H1 (cell line): Measurements from ENCODE around the gene NKAIN4. TPM values are rescaled to one million over a fixed set of nuclear protein-coding genes. Genes with fewer than 3 reads are reported as not detected.

ENCODE experiments used
- CTCF ChIA-PET: fragments of 300-600 bp; sonication (Branson Sonifier 250); formaldehyde crosslinking; loops from one replicate; lab custom pipeline; 2021; ENCODE audit not compliant: partially characterized antibody; lab: Charles Lee
- POLR2A ChIA-PET: fragments of 300-600 bp; sonication (Branson Sonifier 250); formaldehyde crosslinking; loops from one replicate; lab custom pipeline; 2021; ENCODE audit warnings: inconsistent platforms; ENCODE audit not compliant: partially characterized antibody; lab: Charles Lee
- DNase-seq, 2 experiments: peaks; one replicate each; pipeline versions ENCODE4 v3.0.0 to v3.0.0-alpha.2; 2010 to 2022; ENCODE audit warnings: low spot score in 2 of 2, low read depth in 1 of 2, mixed read lengths in 1 of 2
- FAIRE-seq: peaks from 2 replicates; lab custom pipeline; 2011; peaks lifted over from hg19 to GRCh38; lab: Jason Lieb, UNC
- H2AFZ ChIP-seq: 2 replicates; pipeline ENCODE4 v1.8.1; 2012; ENCODE audit warnings: low read length, inconsistent platforms
- H2AK5ac ChIP-seq: 2 replicates; pipeline ENCODE4 v1.6.1; 2013; ENCODE audit warnings: low read depth, low read length
- H2BK120ac ChIP-seq: replicated peaks from 2 replicates; pipeline ENCODE3; 2013; ENCODE audit warnings: low read depth, low read length, inconsistent platforms
- H2BK12ac ChIP-seq: 2 replicates; pipeline ENCODE4 v1.6.1; 2013; ENCODE audit warnings: low read depth, low read length
- H2BK15ac ChIP-seq: 2 replicates; pipeline ENCODE4 v1.6.1; 2013; ENCODE audit warnings: low read length
- H2BK20ac ChIP-seq: 2 replicates; pipeline ENCODE4 v1.6.1; 2013; ENCODE audit warnings: low read length
- H2BK5ac ChIP-seq: 2 replicates; pipeline ENCODE4 v1.6.1; 2013; ENCODE audit warnings: low read depth, low read length
- H3K14ac ChIP-seq: 2 replicates; pipeline ENCODE4 v1.6.1; 2013; ENCODE audit warnings: inconsistent platforms; ENCODE audit not compliant: insufficient read length
- H3K18ac ChIP-seq: 2 replicates; pipeline ENCODE4 v1.6.1; 2013; ENCODE audit warnings: low read length; ENCODE audit errors: extremely low read depth
- H3K23ac ChIP-seq: 2 replicates; pipeline ENCODE4 v1.6.1; 2013; ENCODE audit warnings: inconsistent platforms; ENCODE audit not compliant: insufficient read length
- H3K23me2 ChIP-seq: 2 replicates; pipeline ENCODE4 v1.6.1; 2013; ENCODE audit warnings: low read depth, low read length
- H3K27ac ChIP-seq: 2 replicates; pipeline ENCODE4 v1.6.1; 2011; ENCODE audit warnings: low read depth, low read length, inconsistent platforms
- H3K27me3 ChIP-seq, 4 experiments: replicated peaks in 1 of 4; 1 replicate in 1 of 4; 2 replicates in 3 of 4; pipeline versions ENCODE4 v1.6.1 to v1.8.1; 2011 to 2013; ENCODE audit warnings: low read length in 3 of 4, mild to moderate bottlenecking in 3 of 4, inconsistent platforms in 2 of 4, mixed read lengths in 2 of 4, moderate library complexity in 1 of 4; ENCODE audit not compliant: control insufficient read depth in 3 of 4, insufficient read depth in 3 of 4; ENCODE audit errors: extremely low read depth in 1 of 4
- H3K36me3 ChIP-seq, 4 experiments: 2 replicates each; pipeline versions ENCODE4 v1.6.1 to v1.8.1; 2011 to 2013; ENCODE audit warnings: mild to moderate bottlenecking in 4 of 4, low read length in 3 of 4, moderate library complexity in 2 of 4, control low read depth in 1 of 4, inconsistent platforms in 1 of 4; ENCODE audit not compliant: insufficient read depth in 4 of 4, control insufficient read depth in 2 of 4
- H3K4ac ChIP-seq: replicated peaks from 2 replicates; pipeline ENCODE3; 2013; ENCODE audit warnings: low read length, low read depth, mixed read lengths, inconsistent platforms; ENCODE audit not compliant: insufficient read length
- H3K4me1 ChIP-seq, 4 experiments: replicated peaks in 1 of 4; 1 replicate in 1 of 4; 2 replicates in 3 of 4; pipeline versions ENCODE4 v1.6.1 to v1.8.1; 2011 to 2013; ENCODE audit warnings: low read length in 3 of 4, inconsistent platforms in 2 of 4, mixed read lengths in 1 of 4; ENCODE audit not compliant: insufficient read depth in 4 of 4, control insufficient read depth in 3 of 4
- H3K4me2 ChIP-seq, 2 experiments: 2 replicates each; pipeline versions ENCODE4 v1.6.1 to v1.8.1; 2011 to 2013; ENCODE audit warnings: low read depth in 2 of 2, low read length in 2 of 2, control low read depth in 1 of 2, inconsistent platforms in 1 of 2, mild to moderate bottlenecking in 1 of 2; ENCODE audit not compliant: insufficient read depth in 1 of 2
- H3K4me3 ChIP-seq, 4 experiments: fragments of 200-600, 300-600 bp in 1 of 4; sonication (generic), shearing (Covaris generic), sonication (Bioruptor Twin) in 1 of 4; 2 replicates each; pipeline versions ENCODE4 v1.5.1 to v1.8.1; 2011 to 2016; ENCODE audit warnings: low read length in 4 of 4, low read depth in 3 of 4, control low read depth in 2 of 4, inconsistent platforms in 2 of 4, mild to moderate bottlenecking in 2 of 4, mixed read lengths in 1 of 4, moderate library complexity in 1 of 4; ENCODE audit not compliant: insufficient read depth in 2 of 4; ENCODE audit errors: extremely low read depth in 1 of 4
- H3K56ac ChIP-seq: replicated peaks from 2 replicates; pipeline ENCODE3; 2013; ENCODE audit warnings: low read depth, mild to moderate bottlenecking, mixed read lengths, low read length, inconsistent platforms; ENCODE audit not compliant: insufficient read length
- H3K79me1 ChIP-seq: 2 replicates; pipeline ENCODE4 v1.6.1; 2013; ENCODE audit warnings: low read depth, low read length, control low read depth
- H3K79me2 ChIP-seq, 2 experiments: 2 replicates each; pipeline versions ENCODE4 v1.6.1 to v1.8.1; 2012 to 2013; ENCODE audit warnings: low read length in 2 of 2, mild to moderate bottlenecking in 2 of 2, inconsistent platforms in 1 of 2; ENCODE audit not compliant: insufficient read depth in 2 of 2, control insufficient read depth in 1 of 2
- H3K9ac ChIP-seq, 4 experiments: replicated peaks in 1 of 4; 1 replicate in 1 of 4; 2 replicates in 3 of 4; pipeline versions ENCODE4 v1.6.1 to v1.8.1; 2011 to 2013; ENCODE audit warnings: low read depth in 3 of 4, low read length in 3 of 4, control low read depth in 2 of 4, mild to moderate bottlenecking in 2 of 4, moderate library complexity in 2 of 4, inconsistent platforms in 1 of 4; ENCODE audit errors: extremely low read depth in 1 of 4
- H3K9me3 ChIP-seq, 2 experiments: 2 replicates each; pipeline versions ENCODE4 v1.6.1 to v1.8.1; 2012 to 2013; ENCODE audit warnings: mild to moderate bottlenecking in 2 of 2, moderate library complexity in 2 of 2, control low read depth in 1 of 2, inconsistent platforms in 1 of 2, low read depth in 1 of 2, low read length in 1 of 2, mixed read lengths in 1 of 2; ENCODE audit not compliant: insufficient read depth in 2 of 2
- H4K20me1 ChIP-seq, 2 experiments: replicated peaks in 1 of 2; 2 replicates each; pipeline versions ENCODE3 to v1.8.1; 2011 to 2013; ENCODE audit warnings: inconsistent platforms in 2 of 2, low read length in 2 of 2, mild to moderate bottlenecking in 1 of 2; ENCODE audit not compliant: insufficient read depth in 2 of 2, control insufficient read depth in 1 of 2
- H4K5ac ChIP-seq: 2 replicates; pipeline ENCODE4 v1.6.1; 2013; ENCODE audit warnings: low read length, low read depth, mixed read lengths, inconsistent platforms; ENCODE audit not compliant: insufficient read length
- H4K8ac ChIP-seq: 2 replicates; pipeline ENCODE4 v1.8.0; 2013; ENCODE audit warnings: mild to moderate bottlenecking, moderate library complexity, low read length, inconsistent platforms; ENCODE audit not compliant: insufficient read depth; ENCODE audit errors: extremely low read depth
- H4K91ac ChIP-seq: replicated peaks from 2 replicates; pipeline ENCODE3; 2013; ENCODE audit warnings: low read length, mixed read lengths, inconsistent platforms; ENCODE audit not compliant: insufficient read length
- CTBP2 ChIP-seq: IDR thresholded peaks from 2 replicates; pipeline ENCODE4 v1.7.0; 2011; ENCODE audit warnings: borderline replicate concordance, mild to moderate bottlenecking, moderate library complexity, mixed read lengths, low read length; ENCODE audit not compliant: insufficient read depth, insufficient read length
- EZH2 ChIP-seq: fragments of 200-600 bp; sonication (generic); IDR thresholded peaks from 2 replicates; pipeline ENCODE4 v1.7.1; 2012; ENCODE audit warnings: low read depth, mild to moderate bottlenecking, moderate library complexity, low read length, inconsistent platforms; ENCODE audit not compliant: severe bottlenecking
- FOSL1 ChIP-seq: IDR thresholded peaks from 2 replicates; pipeline ENCODE4 v1.6.1; 2011; ENCODE audit warnings: mild to moderate bottlenecking, low read depth, low read length, moderate library complexity; ENCODE audit not compliant: insufficient read depth
- MAFK ChIP-seq: IDR thresholded peaks from 2 replicates; pipeline ENCODE4 v1.6.1; 2012; ENCODE audit warnings: low read depth, mild to moderate bottlenecking, improper control_type of control experiment, low read length
- POLR2AphosphoS5 ChIP-seq: IDR thresholded peaks from 2 replicates; pipeline ENCODE4 v1.6.1; 2011; ENCODE audit warnings: low read depth, low read length
- TCF12 ChIP-seq: IDR thresholded peaks from 2 replicates; pipeline ENCODE4 v1.6.1; 2011; ENCODE audit warnings: low read depth, mild to moderate bottlenecking, low read length
- TEAD4 ChIP-seq: IDR thresholded peaks from 2 replicates; pipeline ENCODE4 v1.6.1; 2012; ENCODE audit warnings: low read depth, low read length, inconsistent platforms, mixed read lengths
- WGBS, 2 experiments: shearing (Covaris generic) in 1 of 2; methylation state at CpG; one replicate each; pipeline versions ENCODE4 v1.1.6 to v1.1.7; 2013 to 2015; ENCODE audit warnings: low lambda C conversion rate in 2 of 2, mixed read lengths in 2 of 2, inconsistent platforms in 1 of 2, low coverage in 1 of 2, missing lambda C conversion rate in 1 of 2; ENCODE audit not compliant: insufficient replicate concordance in 2 of 2, insufficient coverage in 1 of 2, insufficient read length in 1 of 2; ENCODE audit errors: extremely low coverage in 1 of 2, missing lambda C conversion rate in 1 of 2; 5-methylcytosine and 5-hydroxymethylcytosine counted together
- polyA plus RNA-seq, 7 experiments: library from polyadenylated mRNA; depleted of rRNA in 3 of 7; stranded (reverse) in 5 of 7; unstranded in 2 of 7; fragments of >200 nt in 5 of 7; fragments of 200-250 nt in 2 of 7; gene quantifications; 1 replicate in 5 of 7; 2 replicates in 1 of 7; 4 replicates in 1 of 7; pipeline versions ENCODE4 v1.2.1 to v1.2.3, GENCODE V29; 2011 to 2013; ENCODE audit warnings: missing spikeins in 2 of 7, mixed read lengths in 2 of 7
- total RNA-seq: library from RNA; stranded (reverse); fragmentation: NEBNext Ultra II Directional; extraction: Animal tissue kit (Norgen Biotek cat#: 25700); gene quantifications from 2 replicates; pipeline ENCODE4 v1.2.1, GENCODE V29; 2021

NKAIN4 gene
- total and polyA plus RNA-seq, 2 of the 8 experiments (the other 6 are each of a cell fraction or from before 2014, with no cell fraction given) = 6.9 to 17.0 TPM

- Histone ChIP-seq H3K4me2 (peak overlapping the region; percentile 79 to 97), H2BK15ac (peak overlapping the region; percentile 81; the same call in 1 of the 2 replicates), H3K4ac (no peak overlapping the region), H2BK20ac (peak overlapping the region; percentile 75), H4K5ac (peak overlapping the region; percentile 13), H3K36me3 (no peaks in the 10 kb centered on the region; a peak in 1 of 8 replicates), H4K91ac (peak overlapping the region; percentile 59), H3K4me3 (peak overlapping the region; percentile 31 to 67 (median 54)), H2AFZ (peak overlapping the region; percentile 35; the same call in 1 of the 2 replicates), H2AK5ac (peak overlapping the region; percentile 77; the same call in 1 of the 2 replicates), H3K27ac (no peak overlapping the region), H3K23ac (no peak overlapping the region), H3K9me3 (no peaks in the 10 kb centered on the region), H3K56ac (no peak overlapping the region), H4K8ac (peak overlapping the region; percentile 63; the same call in 1 of the 2 replicates), H3K18ac (peak overlapping the region; percentile 78), H4K20me1 (peaks cover 0 to 4% of the 10 kb centered on the region in 2 experiments), H2BK120ac (no peak overlapping the region), H3K79me1 (no peaks in the 10 kb centered on the region; the same call in 1 of the 2 replicates), H3K79me2 (no peaks in the 10 kb centered on the region), H3K9ac (no peak overlapping the region), H3K23me2 (peaks cover 13% of the 10 kb centered on the region; the same call in 1 of the 2 replicates), H3K14ac (no peak overlapping the region), H3K27me3 (peaks cover 4 to 51% (median 40%) of the 10 kb centered on the region in 4 experiments), H2BK12ac (peak overlapping the region; percentile 78; the same call in 1 of the 2 replicates), H3K4me1 (peaks cover 2 to 21% (median 15%) of the 10 kb centered on the region in 4 experiments), H2BK5ac (peak overlapping the region; percentile 58; the same call in 1 of the 2 replicates)
- no peak for DNase-seq
- POLR2A ChIA-PET = interaction anchor here (0.6 to 4.7 kb wide), 8 partner anchors 10 to 196 kb away, joined by 3 to 21 read pairs (median 7); partner anchors contain the start of genes ARFGAP1 and BIRC7
- no peak for FAIRE-seq
- 19% methylated on average over 15 of the region's 16 CpGs; no CpG with 5 or more reads in 1 of the 2 experiments for WGBS, 2 experiments
- no peak for TF ChIP-seq MAFK
- no peak for TF ChIP-seq TEAD4
- no peak for TF ChIP-seq POLR2AphosphoS5
- TF ChIP-seq EZH2 = peak; percentile 44
- TF ChIP-seq CTBP2 = no peak
- TF ChIP-seq TCF12 = no peak
- no peak for TF ChIP-seq FOSL1
- CTCF ChIA-PET = interaction anchor here (0.6 to 6.8 kb wide), 13 partner anchors 9 to 574 kb away, joined by 3 to 87 read pairs (median 5); partner anchors contain the start of gene BIRC7
Measured at GRCh38 chr20:63253065-63253437, 1.2 kb downstream of the NKAIN4 start.
